Ascending aorta (tissue), 2 donors: ENCODE results near the gene CCDC78. TPM values are rescaled to one million over a fixed set of nuclear protein-coding genes. Genes with fewer than 3 reads are reported as not detected.

ENCODE experiments used
- DNase-seq, 2 donors: peaks; one replicate each; pipeline ENCODE4 v3.0.0-alpha.2; 2019; ENCODE audit warnings: low spot score in 2 of 2
- H3K27ac ChIP-seq, 2 donors: fragments of 200-600 bp; sonication (generic); one replicate each; pipeline ENCODE4 v1.5.1; 2016 to 2017; ENCODE audit warnings: mild to moderate bottlenecking in 1 of 2
- H3K27me3 ChIP-seq: fragments of 200-600 bp; sonication (generic); one replicate; pipeline ENCODE4 v1.5.1; 2017
- H3K36me3 ChIP-seq, 2 donors: fragments of 200-600 bp; sonication (generic); one replicate each; pipeline ENCODE4 v1.5.1; 2016
- H3K4me1 ChIP-seq, 2 donors: fragments of 200-600 bp; sonication (generic); one replicate each; pipeline ENCODE4 v1.5.1; 2016 to 2017; ENCODE audit warnings: mild to moderate bottlenecking in 1 of 2
- H3K4me3 ChIP-seq, 2 donors: fragments of 200-600 bp; sonication (generic); one replicate each; pipeline ENCODE4 v1.5.1; 2016 to 2017; ENCODE audit warnings: mild to moderate bottlenecking in 1 of 2
- H3K9me3 ChIP-seq, 2 donors: fragments of 200-600 bp; sonication (generic); one replicate each; pipeline ENCODE4 v1.5.1; 2016
- CTCF ChIP-seq, 3 experiments: fragments of 200-600 bp in 2 of 3; fragments of 450-650 bp in 1 of 3; sonication (generic) in 2 of 3; IDR thresholded peaks; one replicate each; pipeline ENCODE4 v1.5.1; 2016 to 2019; ENCODE audit warnings: antibody characterized with exemption in 3 of 3, mild to moderate bottlenecking in 1 of 3, moderate library complexity in 1 of 3
- intact Hi-C: fragments of 100-400 bp; cut with DNase I; formaldehyde crosslinking; loops from one replicate; pipeline ENCODE4 v1.15.1; 2023
- total RNA-seq: library from RNA; depleted of rRNA; stranded (reverse); fragments of >200 nt; gene quantifications from one replicate; pipeline ENCODE4 v1.1.0, GENCODE V29; 2016

Gene CCDC78
- total RNA-seq, 1 donor from 2014 or later: 8.2 TPM

GRCh38 chr16:720447-720989, 5.7 kb downstream of the CCDC78 start:
- intact Hi-C loops: no loop called here
- peaks cover 14 to 19% of the 10 kb centered on the region in 2 donors for H3K4me1 ChIP-seq

GRCh38 chr16:719815-720446, 6.3 kb downstream of the CCDC78 start:
- H3K4me3 ChIP-seq: peak overlapping the region; percentile 74 to 96
- intact Hi-C loops: loop anchor here (10.0 kb wide), 1 partner anchor 375 kb away; the partner anchor contains the start of gene C1QTNF8
- H3K36me3 ChIP-seq: no peaks in the 10 kb centered on the region
- TF ChIP-seq CTCF (IDR thresholded peaks at IDR 0.05): no peak
- no peaks in the 10 kb centered on the region for H3K9me3 ChIP-seq
- peaks cover 14 to 21% of the 10 kb centered on the region in 2 donors for H3K4me1 ChIP-seq
- no peaks in the 10 kb centered on the region for H3K27me3 ChIP-seq
- no peak overlapping the region for H3K27ac ChIP-seq
- no peak for DNase-seq

More at GRCh38 chr16:720447-720989, 5.7 kb downstream of the CCDC78 start:
- DNase-seq: no peak
- Histone ChIP-seq H3K27me3 (no peaks in the 10 kb centered on the region), H3K4me3 (peak overlapping the region; percentile 74 to 96), H3K36me3 (no peaks in the 10 kb centered on the region), H3K9me3 (no peaks in the 10 kb centered on the region), H3K27ac (peak overlapping the region; percentile 74 to 80)
- TF ChIP-seq CTCF (IDR thresholded peaks at IDR 0.05): no peak

- Histone ChIP-seq H3K9me3 (no peaks in the 10 kb centered on the region), H3K27me3 (no peaks in the 10 kb centered on the region), H3K4me1 (peaks cover 17 to 26% of the 10 kb centered on the region in 2 donors), H3K4me3 (no peak overlapping the region), H3K27ac (no peak overlapping the region), H3K36me3 (no peaks in the 10 kb centered on the region)
- intact Hi-C loops: loop anchor here (10.0 kb wide), 1 partner anchor 376 kb away; the partner anchor contains the start of gene C1QTNF8
- DNase-seq: no peak
- no peak for TF ChIP-seq CTCF (IDR thresholded peaks at IDR 0.05)
Observed at GRCh38 chr16:718922-719321, 7.3 kb downstream of the CCDC78 start.

GRCh38 chr16:718389-718788, 7.9 kb downstream of the CCDC78 start:
- Histone ChIP-seq H3K4me3 (no peak overlapping the region), H3K27me3 (no peaks in the 10 kb centered on the region), H3K27ac (no peak overlapping the region), H3K4me1 (peaks cover 17 to 26% of the 10 kb centered on the region in 2 donors), H3K36me3 (no peaks in the 10 kb centered on the region), H3K9me3 (no peaks in the 10 kb centered on the region)
- DNase-seq: no peak
- intact Hi-C loops: loop anchor here (10.0 kb wide), 1 partner anchor 376 kb away; the partner anchor contains the start of gene C1QTNF8
- TF ChIP-seq CTCF (IDR thresholded peaks at IDR 0.05): no peak

- TF ChIP-seq CTCF (IDR thresholded peaks at IDR 0.05): no peak
- Histone ChIP-seq H3K36me3 (no peaks in the 10 kb centered on the region), H3K4me3 (no peak overlapping the region), H3K4me1 (peaks cover 17 to 26% of the 10 kb centered on the region in 2 donors), H3K27me3 (no peaks in the 10 kb centered on the region), H3K9me3 (no peaks in the 10 kb centered on the region), H3K27ac (no peak overlapping the region)
- intact Hi-C loops: loop anchor here (10.0 kb wide), 1 partner anchor 377 kb away; the partner anchor contains the start of gene C1QTNF8
- no peak for DNase-seq
Observed at GRCh38 chr16:717450-718245, 8.6 kb downstream of the CCDC78 start.
